Right ventricle myocardium inferior (tissue), 1 donor: ENCODE data around the gene MT1E. TPM values are rescaled to one million over a fixed set of nuclear protein-coding genes. Genes with fewer than 3 reads are reported as not detected.
A peak's percentile ranks its signal among the peaks of the same experiment; 100 is the strongest.

ENCODE experiments used
- ATAC-seq: fragments of 200-7000 bp; cut with Tn5 transposase; one replicate; pipeline ENCODE4 v1.9.1; 2020; ENCODE audit warnings: mild to moderate bottlenecking, moderate library complexity
- DNase-seq: peaks from one replicate; pipeline ENCODE4 v3.0.0; 2021; ENCODE audit errors: missing footprints
- intact Hi-C: fragments of 100-400 bp; cut with DNase I; formaldehyde crosslinking; loops from one replicate; pipeline ENCODE4 v1.11.0; 2022
- total RNA-seq: library from RNA; stranded (reverse); fragmentation: NEBNext Ultra II Directional; extraction: Animal tissue kit (Norgen Biotek cat#: 25700); gene quantifications from one replicate; pipeline ENCODE4 v1.2.1, GENCODE V29; 2021
- donor health status: DM: no; HTN: yes; CAD: no; lungs with severe emphysema.

The MT1E gene
- total RNA-seq, 1 donor from 2014 or later = 136 TPM

DNA sequence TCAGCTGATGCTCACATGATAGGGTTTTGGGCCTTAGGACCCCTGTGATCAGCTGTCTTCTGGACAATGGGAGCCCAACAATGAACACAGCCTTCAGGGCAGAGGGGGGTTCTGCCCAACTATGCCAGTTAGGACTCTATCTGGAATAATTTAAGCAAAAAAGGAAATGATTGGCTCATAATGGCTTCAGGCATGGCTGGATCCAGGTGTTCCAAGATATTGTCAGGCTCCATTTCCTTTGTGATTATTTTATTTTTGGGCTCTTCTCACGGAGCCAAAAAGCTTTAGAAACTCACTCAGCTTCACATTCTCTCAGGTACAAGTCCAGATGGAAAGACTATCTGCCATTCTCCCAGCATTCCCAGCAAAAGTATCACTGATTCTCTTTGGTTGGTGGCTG, 20.1 kb upstream of the MT1E start:
- DNase-seq (no peak), ATAC-seq (no peak)
- intact Hi-C loops = no loop called here

DNA sequence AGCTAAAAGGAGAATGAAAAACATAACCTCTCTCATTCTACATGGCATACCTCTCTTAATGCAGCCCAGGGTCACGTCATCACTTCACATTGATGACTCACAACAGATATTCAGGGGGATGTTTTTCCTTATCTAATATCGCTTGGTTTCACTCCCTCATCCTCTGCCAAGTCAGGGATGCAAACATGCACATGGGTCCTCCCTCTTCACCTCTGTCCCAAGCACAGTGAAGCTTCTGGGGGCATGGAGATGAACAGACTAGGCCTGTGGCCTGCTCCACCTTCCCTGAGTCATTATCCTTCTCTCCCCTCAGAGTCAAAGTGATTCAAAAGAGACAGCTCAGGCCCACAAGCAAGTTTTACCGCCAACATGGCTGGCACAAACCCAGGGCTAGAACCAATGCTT, 19.5 kb upstream of the MT1E start:
- DNase-seq (no peak), ATAC-seq (no peak)
- intact Hi-C loops = loop anchor here (2.0 kb wide), 2 partner anchors 27 to 77 kb away; partner anchors contain the start of genes MT1M and MT1X

DNA sequence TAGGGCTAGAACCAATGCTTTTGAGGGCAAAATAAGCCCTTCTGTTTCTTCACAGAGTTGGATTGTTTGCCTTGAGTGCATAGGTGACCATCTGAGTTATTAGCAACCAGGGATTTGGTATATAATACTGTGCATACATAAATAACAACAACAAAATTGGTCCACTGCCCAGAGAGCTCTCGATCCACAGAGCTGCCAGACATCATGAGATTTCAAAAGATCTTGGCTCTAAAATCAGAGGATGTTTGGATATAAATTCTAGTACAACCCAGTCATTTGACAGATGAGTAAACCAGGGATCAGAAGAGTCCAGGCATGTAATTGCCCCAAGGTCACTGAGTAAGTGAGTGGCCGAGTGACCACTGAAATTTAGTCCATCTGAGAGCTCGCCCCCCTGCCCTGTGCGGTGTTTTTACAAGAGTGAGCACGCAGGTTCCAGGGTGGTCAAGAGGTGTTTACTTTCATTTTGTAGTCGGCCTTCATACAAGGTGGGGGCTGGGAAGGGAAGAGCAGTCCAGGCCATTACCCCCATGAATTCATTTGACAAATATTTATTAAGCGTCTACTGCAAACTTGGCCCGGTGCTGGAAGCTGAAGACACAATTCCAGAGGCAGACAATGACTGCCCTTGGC, 19.0 kb upstream of the MT1E start:
- DNase-seq (no peak), ATAC-seq (peak; percentile 0)
- intact Hi-C loops = loop anchor here (2.0 kb wide), 2 partner anchors 26 to 76 kb away; partner anchors contain the start of genes MT1M and MT1X

DNA sequence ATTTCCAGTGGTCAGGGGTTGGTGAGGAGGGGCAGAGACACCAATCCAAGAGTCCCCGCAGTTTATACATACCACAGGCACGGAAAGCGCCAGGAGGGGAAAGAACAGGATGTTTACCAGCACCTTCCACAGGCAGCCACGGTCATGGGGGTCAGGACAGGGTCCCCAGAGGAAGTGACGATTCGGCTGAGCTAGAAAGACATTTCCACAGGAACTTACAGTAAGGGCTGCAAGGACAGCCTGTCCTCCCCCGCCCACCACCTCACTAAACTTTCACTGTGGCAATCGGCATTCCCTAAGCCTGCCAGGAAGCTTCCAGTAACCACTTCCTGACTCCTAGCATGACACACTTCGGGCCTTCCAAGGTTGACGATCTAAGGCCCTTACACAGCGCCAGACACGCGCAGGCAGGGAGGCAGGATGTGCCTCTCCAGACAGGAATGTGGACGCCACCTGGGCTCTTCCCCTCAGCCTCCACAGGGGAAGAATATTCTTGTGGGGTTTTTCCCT, 18.4 kb upstream of the MT1E start:
- intact Hi-C loops = loop anchor here (2.0 kb wide), 2 partner anchors 26 to 76 kb away; partner anchors contain the start of genes MT1M and MT1X
- ATAC-seq = peak; percentile 8
- peak; percentile 85 for DNase-seq

DNA sequence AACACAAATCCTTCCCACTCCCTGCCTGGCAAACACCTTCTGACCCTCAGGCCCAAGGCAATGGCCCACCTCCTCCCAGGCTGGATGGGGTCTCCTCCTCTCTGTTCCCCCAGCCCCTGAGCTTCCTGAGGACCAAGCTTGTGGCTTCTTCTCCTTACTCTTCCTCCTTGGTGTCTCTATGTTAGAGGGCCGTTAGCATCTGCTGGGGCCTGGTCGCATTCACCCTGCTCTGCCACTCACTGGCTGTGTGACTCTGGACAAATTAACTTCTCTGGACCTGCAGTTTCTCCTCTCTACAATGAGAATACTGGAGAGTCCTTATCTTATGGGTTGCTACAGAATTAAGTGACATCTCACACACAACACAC, 17.9 kb upstream of the MT1E start:
- DNase-seq (no peak), ATAC-seq (no peak)
- intact Hi-C loops = loop anchor here (1.0 to 2.0 kb wide), 4 partner anchors 10 to 75 kb away; partner anchors contain the start of genes MT1M and MT1X

DNA sequence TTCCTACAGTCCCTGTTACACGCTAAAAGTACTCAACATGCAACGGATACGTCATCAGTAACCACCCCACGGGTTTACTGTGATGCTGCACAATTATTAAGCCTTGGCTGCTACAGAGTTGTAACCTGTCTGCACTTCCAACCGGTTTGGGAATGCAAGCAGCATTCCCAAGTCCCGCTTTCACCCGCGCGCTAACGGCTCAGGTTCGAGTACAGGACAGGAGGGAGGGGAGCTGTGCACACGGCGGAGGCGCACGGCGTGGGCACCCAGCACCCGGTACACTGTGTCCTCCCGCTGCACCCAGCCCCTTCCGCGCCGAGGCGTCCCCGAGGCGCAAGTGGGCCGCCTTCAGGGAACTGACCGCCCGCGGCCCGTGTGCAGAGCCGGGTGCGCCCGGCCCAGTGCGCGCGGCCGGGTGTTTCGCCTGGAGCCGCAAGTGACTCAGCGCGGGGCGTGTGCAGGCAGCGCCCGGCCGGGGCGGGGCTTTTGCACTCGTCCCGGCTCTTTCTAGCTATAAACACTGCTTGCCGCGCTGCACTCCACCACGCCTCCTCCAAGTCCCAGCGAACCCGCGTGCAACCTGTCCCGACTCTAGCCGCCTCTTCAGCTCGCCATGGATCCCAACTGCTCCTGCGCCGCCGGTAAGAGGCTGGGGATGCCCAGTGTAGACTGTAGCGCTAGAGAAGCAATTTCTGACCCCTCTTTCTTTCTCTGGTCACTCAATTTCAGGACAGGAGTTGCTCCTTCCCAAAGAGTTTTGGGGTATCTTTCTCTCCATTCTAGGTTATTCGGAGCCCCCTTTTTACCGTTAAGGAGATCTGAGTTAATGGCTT, 17.3 kb upstream of the MT1E start, which contains the start of gene MT2A:
Gene MT2A (plus strand): TSS at position 542 of the 833 bp plus-strand sequence. CDS start 72 bp downstream, at position 614.
- DNase-seq = peak; percentile 99

DNA sequence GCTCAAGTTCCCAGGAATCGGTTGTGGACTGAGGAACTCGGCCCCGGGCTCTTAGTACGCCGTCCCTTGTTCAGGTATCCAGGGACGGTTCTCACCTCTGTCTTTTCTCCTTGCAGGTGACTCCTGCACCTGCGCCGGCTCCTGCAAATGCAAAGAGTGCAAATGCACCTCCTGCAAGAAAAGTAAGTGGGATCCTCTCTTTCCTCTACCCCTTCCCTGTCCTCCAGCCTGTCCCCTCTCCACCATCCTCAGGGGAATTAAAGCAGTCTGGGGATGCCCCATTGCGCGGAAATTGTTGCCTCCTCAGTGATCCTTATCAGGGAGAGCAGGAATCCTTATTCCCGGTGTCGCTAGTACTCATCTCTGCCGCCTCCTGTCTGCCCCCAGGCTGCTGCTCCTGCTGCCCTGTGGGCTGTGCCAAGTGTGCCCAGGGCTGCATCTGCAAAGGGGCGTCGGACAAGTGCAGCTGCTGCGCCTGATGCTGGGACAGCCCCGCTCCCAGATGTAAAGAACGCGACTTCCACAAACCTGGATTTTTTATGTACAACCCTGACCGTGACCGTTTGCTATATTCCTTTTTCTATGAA, 16.6 kb upstream of the MT1E start:
- no peak for ATAC-seq

More for the DNA sequence above, 17.3 kb upstream of the MT1E start, which contains the start of gene MT2A:
- intact Hi-C loops = loop anchor here (1.0 kb wide), 2 partner anchors 9 to 18 kb away; no protein-coding TSS in a partner anchor
- peak; percentile 85 for ATAC-seq

DNA sequence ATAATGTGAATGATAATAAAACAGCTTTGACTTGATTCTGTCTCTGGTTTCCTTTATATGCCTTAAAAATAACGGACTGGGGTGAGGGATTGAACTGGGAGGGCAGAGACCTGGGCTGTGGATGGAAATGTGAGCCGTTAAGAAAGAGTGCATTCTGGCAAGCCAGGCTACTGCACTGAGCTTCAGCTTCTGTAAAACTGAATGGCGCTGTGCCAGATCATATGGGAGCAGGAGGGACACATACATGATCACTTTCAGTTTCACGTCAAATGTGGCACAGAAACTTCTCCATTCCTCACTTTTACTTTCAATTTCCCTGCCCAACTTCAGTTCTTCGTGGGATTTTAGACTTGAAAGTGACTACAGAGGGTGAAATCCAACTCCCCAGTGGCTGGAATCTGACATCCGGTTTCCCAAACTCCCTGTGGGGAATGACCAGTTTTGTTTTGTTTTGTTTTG, 16.1 kb upstream of the MT1E start:
- ATAC-seq (no peak), DNase-seq (peak; percentile 76)
- intact Hi-C loops = no loop called here

More for the DNA sequence above, 16.6 kb upstream of the MT1E start:
- DNase-seq = no peak
- intact Hi-C loops = loop anchor here (1.0 kb wide), 2 partner anchors 8 to 17 kb away; no protein-coding TSS in a partner anchor

DNA sequence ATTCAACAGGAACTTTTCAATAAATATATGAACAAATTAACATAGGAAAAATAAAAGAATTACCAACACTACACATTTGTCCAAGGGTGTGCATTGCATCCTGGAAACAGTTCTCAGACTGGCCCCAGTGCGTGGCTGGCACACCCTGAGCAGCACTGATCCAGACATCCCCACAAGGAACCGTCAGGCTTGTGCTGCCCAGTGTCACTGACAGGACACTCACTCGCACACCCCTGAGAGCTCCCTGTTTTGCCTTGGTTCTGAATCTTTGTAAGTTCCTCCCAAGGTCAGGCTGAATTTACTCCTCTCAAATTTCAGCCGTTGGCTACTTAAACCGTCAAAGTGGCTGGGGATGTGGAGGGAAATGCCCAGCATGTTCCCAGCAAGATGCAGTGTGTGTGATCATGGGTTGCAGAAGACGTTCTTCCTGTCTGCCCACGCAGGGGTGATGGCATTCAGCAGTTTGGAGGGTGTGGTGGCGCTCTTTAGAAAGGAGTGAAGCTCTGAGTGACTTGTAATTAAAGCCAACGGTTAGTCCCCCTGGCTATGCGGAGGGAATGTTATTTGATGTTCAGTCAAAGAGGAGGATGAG, 15.5 kb upstream of the MT1E start:
- DNase-seq (no peak), ATAC-seq (no peak)
- intact Hi-C loops = no loop called here

DNA sequence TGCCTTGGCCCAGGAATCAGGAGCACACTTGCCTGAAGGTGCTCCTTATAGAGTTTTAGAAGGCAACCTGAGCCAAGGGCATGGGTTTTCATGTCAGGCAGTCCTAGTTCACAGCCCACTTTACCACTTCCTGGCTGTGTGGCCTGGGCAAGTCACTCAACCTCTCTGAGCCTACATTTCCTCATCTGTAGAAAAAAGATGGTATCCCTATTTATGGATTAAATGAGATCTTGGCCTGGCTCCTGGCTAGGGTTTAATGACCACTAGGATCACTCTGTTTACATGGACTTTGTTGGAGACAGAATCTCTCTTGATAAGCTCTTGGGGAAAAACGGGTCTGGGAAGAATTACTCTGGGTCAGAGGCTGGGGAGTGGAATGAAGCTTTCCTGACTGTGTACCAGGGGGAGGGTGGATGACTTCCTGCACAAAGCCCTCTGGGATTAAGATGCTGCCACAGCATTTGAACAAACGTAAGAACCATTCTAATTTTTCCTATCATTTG, 14.9 kb upstream of the MT1E start:
- no peak for DNase-seq
- no peak for ATAC-seq
- intact Hi-C loops = loop anchor here (1.0 kb wide), 1 partner anchor 15 kb away; the partner anchor contains the start of gene MT1E

DNA sequence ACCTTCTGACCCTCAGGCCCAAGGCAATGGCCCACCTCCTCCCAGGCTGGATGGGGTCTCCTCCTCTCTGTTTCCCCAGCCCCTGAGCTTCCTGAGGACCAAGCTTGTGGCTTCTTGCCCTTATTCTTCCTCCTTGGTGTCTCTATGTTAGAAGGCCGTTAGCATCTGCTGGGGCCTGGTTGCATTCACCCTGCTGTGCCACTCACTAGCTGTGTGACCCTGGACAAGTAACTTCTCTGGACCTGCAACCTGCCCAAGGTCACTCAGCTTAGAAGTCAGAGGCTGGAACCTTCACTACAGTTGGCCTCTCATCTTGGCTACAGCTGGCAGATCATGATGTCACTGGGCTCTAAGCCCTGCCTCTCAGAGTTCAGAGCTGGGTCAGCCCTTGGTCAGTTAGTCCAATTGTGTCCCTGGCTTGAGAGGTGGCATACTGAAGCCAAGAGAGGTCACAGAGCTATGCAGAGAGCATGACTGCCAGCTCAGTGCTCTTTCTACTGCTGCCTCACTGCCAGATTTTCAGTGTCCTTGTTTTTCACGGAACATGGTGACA, 14.2 kb upstream of the MT1E start:
- ATAC-seq (peak; percentile 77), DNase-seq (no peak)
- intact Hi-C loops = loop anchor here (1.0 kb wide), 1 partner anchor 14 kb away; the partner anchor contains the start of gene MT1E

DNA sequence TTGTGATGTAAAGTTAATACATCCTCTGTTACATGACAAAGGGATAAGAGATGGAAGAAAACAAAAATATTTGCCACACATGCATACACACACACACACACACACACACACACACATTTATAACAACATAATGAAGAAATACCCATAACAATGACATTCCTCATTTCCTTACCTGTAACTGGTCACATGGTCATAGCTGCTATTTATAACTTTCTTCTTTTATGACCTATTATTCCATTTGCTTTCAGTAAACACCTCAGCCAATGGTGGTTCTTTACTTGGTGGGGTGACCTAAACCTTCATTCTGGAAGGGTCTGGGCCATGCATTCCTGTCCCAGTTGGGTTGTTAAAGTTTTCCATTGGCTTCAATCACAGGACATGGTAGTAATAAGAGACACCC, 11.9 kb upstream of the MT1E start:
- no peak for ATAC-seq
- DNase-seq = no peak
- intact Hi-C loops = no loop called here

DNA sequence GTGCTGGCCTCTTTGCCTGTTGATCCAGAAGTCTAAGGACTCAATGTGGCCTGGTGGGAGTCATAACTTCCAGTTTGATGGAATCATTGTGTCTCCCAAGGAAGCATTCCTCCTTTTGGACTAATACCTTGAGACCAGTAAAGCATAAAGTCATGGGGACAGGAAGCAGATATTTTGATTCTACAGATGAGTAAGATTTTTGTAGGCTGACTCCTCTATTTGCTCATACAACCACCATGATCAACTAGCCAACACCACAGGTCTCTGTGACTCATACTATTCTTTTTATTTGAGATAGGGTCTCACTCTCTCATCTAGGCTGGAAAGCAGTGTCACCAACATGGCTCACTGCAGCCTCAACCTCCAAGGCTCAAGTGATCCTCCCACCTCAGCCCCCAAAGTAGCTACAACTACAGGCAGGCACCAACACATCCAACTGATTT, 11.0 kb upstream of the MT1E start:
- no peak for ATAC-seq
- intact Hi-C loops = no loop called here
- no peak for DNase-seq

DNA sequence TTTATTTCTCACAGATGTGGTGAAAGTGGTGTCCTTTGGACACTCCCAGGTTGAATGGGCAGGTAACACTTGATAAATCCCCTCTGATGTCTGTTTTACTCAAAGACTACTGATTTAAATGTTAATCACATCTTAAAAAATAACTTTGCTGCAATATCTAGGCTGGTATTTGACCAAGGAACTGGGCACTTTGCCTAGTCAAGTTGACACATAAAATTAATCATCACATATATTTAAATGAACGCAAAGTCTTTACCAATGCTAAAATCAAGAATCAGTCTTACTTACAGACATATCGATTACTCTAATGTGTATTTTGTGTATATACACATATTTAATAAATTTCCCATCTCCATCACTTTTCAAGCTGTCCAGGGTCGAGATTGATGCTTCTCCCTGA, 10.2 kb upstream of the MT1E start:
- ATAC-seq = no peak
- DNase-seq = no peak
- intact Hi-C loops = no loop called here

DNA sequence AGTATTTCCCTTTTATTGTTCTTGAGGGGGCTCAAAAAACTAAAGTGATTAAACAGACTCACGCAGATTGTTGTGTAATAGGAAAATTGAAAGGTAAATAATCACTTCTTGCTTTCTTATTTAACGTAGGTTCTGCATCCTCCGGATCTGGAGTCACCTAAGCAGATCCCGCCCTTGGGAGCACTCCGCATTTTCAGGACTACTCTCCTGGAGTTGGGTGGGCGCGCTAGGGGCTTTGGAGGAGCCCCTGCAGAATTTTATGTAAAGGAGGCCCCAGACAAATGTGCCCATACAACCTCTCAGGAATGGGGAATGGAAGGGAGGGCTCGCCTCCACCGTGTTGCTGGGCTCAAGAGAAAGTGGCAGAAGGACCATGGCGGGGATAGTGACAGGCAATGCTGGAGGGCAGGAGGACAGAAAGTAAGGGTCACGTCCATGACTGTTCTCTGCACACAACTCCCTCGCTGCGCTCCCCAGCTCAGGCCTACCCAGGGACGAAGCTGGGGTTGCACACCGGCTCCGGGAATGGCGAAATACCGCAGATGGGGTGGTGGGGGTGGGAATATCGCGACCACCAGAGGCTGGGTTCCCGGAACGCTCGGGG, 8.9 kb upstream of the MT1E start:
- ATAC-seq = peak; percentile 11
- no peak for DNase-seq
- intact Hi-C loops = loop anchor here (1.0 kb wide), 1 partner anchor 8 kb away; the partner anchor contains the start of gene MT2A

DNA sequence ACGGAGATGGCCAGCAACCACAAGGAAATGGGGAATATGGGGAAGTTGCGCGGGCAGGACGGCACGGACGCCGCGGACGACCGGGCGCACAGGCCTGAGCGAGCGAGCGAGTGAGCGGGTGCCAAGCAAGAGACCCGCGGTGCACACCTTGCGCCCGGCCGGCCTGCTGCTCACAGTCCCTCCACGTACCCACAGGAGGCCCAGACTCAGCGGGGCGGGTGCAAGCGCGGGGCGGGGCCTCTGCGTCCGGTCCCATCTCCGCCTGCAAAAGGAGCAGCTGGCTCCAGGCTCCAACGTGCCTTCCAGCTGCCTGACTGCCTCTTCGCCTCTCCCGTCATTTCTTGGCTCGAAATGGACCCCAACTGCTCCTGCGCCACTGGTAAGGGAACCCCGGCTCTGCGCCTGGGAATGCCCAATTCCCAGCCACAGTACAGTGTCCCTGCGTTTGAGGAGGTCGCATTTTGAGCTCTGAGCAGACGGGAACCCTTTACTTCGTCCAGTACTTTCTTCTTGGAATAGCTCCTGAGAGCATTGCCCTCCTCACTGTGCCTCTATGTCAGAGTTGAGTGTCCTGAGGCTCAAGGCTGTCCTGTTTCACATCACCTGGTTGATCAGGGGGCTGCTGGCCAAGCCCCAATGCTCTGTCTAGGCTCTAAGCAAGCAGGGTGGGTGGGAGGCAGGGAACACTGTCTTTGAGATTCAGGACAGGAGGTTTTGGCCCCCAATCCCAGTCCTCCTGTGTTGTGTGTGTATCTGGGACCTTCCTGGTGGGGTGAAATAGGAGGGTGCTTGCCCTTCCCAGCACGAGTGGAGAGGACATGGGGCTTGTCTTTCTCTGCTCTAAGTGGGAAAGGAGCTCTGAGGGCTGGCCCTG, 8.1 kb upstream of the MT1E start:
- DNase-seq = peak; percentile 90
- peak; percentile 94 for ATAC-seq
- intact Hi-C loops = loop anchor here (1.0 kb wide), 1 partner anchor 9 kb away; the partner anchor contains the start of gene MT2A
